AG10803 (cell line): ENCODE measurements around the gene SMPD2.

Experiments
- DNase-seq: peaks from one replicate; pipeline ENCODE4 v3.0.0; 2010; ENCODE audit warnings: low read depth
- H3K4me3 ChIP-seq: 2 replicates; pipeline ENCODE4 v1.5.1; 2011; ENCODE audit warnings: mild to moderate bottlenecking, low read length, control low read depth
- TF ChIP-seq, protein P1 (sequence below): conservative IDR thresholded peaks from 2 replicates; pipeline ENCODE4 v1.5.1; 2011; ENCODE audit warnings: mild to moderate bottlenecking, low read length, control low read depth, inconsistent platforms

The SMPD2 gene

DNA sequence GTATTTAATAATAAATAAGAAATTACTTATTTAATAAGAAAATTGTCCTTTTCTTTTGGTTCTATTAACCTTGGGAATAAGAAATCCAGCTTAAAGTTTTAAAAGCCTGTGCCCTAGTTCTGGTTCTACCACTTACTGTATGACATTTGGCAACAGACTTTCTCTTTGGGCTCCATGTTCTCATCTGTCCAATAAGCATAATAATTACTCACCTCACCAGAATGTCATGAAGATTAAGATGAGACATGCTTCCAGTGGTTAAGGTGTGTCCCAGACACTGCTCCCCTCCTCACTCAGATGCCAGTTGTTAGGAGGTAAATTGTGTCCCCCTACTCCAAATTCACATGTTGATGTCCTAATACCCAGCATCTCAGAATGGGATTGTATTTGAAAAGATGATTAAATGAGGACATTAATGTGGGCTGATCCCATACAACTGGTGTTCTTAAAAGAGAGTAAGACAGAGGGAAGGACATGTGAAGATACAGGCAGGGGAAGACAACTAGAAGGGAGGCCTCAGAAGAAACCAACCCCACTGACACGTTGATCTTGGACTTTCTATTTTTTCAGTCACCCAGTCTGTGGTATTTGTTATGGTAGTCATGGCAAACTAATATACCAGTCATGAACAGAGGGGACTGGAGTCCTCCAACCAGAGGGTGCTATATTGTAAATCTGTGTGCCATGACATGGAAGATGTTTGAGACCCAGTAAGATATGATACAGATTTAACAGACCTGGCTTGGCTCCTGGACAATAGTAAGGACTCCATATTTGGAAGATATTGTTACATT, 21.4 kb downstream of the SMPD2 start:
- TF ChIP-seq, protein P1, sequence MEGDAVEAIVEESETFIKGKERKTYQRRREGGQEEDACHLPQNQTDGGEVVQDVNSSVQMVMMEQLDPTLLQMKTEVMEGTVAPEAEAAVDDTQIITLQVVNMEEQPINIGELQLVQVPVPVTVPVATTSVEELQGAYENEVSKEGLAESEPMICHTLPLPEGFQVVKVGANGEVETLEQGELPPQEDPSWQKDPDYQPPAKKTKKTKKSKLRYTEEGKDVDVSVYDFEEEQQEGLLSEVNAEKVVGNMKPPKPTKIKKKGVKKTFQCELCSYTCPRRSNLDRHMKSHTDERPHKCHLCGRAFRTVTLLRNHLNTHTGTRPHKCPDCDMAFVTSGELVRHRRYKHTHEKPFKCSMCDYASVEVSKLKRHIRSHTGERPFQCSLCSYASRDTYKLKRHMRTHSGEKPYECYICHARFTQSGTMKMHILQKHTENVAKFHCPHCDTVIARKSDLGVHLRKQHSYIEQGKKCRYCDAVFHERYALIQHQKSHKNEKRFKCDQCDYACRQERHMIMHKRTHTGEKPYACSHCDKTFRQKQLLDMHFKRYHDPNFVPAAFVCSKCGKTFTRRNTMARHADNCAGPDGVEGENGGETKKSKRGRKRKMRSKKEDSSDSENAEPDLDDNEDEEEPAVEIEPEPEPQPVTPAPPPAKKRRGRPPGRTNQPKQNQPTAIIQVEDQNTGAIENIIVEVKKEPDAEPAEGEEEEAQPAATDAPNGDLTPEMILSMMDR, result no peak
- DNase-seq, result no peak
- H3K4me3 ChIP-seq, result no peak overlapping the region

DNA sequence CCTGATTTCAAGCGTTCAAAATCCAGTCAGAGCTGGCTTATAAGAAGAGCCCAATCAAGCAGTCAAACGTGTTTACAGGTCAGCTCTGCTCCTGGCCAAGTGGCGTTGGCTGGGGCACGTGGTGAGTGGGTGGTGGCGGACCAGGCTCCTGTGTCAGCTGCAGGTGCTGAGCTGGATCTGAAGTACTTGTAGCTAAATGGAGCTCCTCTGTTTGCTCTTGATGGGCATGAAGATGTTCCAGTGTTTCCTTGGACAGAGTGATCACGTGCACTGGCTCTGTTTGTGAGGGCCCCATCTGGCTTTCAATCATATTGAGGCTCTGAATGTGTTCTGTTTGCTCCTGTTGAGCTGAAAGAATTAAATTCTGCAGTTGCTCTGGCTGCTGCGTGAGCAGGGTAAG, 25.2 kb downstream of the SMPD2 start:
- TF ChIP-seq, protein P1, result no peak
- DNase-seq, result no peak
- no peak overlapping the region for H3K4me3 ChIP-seq

DNA sequence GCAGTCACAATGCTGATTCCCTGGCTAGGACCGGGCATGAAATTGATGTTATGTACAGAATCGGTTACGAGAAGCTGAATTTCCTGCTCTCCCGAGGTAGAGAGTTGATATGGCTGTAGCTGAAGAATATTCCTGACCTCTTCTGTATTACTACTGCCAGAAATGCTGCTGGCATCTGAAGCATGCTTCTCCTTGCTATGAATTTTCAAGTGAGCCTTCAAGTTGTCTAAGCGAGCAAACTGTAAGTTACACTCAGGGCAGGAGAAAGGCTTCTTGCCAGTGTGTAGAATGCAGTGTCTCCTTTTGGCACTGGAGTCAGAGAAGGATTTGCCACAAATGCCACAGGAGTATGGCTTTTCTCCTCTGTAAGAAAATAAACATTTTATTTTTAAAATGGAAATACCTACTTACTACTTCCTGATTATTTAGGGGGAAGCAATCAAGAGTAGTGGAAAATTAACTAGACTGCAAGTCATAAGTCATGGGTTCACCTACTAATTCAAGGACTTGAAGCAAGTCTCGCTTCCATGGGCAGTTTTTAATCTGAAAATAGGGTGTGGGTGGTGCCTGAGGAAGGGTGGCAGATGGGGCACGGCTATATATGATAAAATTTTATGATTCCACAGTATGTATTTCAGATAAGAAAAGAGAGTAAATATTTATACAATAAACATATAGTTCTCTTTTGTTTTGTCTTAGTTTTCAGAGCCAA, 25.8 kb downstream of the SMPD2 start:
- TF ChIP-seq, protein P1, result no peak
- no peak overlapping the region for H3K4me3 ChIP-seq
- no peak for DNase-seq

DNA sequence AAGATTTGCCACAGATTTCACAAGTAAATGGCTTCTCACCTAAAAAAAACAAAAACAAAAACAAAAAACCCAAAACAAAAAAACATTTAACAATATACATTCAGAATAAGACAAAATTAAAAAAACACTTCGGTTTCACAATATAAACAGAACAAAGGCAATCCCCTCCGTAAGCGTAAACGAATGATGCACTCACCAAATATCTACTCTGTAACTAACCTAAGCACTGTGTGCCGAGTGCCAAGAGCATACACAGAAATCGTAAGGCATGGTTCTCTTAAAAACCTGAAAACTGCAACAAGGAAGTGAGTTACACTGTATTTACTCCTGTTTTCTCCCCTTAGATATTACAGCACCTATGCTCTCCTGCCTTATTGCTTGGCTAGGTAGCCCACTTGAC, 27.2 kb downstream of the SMPD2 start:
- TF ChIP-seq, protein P1, result no peak
- no peak overlapping the region for H3K4me3 ChIP-seq
- DNase-seq, result no peak

DNA sequence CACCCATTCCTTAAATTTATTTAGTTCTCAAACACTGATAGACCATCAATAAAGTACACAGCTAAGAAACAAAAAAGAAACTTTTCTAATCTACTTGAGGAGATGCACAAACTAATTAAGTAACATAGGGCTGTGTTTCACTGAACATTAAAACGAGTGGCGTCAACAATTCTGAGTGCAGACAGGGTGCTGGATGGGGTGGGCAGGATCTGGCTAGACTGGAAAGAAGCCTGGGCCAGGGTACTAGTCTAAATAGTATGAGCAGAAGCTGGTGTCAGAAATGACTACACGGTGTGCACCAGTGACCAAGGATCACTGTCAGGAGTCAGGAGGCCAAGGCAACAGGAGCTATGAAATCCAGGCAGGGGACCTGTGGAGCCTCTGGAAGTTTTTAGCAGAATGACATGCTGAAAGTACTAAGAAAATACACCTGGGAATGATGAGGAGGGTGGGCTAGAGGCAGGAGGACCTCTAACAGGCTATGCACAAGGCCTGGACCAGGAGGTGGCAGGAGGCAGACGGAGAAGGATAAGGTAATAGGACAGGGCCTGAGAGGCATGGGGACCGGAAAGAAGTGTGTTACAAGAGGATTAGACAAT, 29.2 kb downstream of the SMPD2 start:
- no peak overlapping the region for H3K4me3 ChIP-seq
- DNase-seq, result no peak
- TF ChIP-seq, protein P1, result no peak

DNA sequence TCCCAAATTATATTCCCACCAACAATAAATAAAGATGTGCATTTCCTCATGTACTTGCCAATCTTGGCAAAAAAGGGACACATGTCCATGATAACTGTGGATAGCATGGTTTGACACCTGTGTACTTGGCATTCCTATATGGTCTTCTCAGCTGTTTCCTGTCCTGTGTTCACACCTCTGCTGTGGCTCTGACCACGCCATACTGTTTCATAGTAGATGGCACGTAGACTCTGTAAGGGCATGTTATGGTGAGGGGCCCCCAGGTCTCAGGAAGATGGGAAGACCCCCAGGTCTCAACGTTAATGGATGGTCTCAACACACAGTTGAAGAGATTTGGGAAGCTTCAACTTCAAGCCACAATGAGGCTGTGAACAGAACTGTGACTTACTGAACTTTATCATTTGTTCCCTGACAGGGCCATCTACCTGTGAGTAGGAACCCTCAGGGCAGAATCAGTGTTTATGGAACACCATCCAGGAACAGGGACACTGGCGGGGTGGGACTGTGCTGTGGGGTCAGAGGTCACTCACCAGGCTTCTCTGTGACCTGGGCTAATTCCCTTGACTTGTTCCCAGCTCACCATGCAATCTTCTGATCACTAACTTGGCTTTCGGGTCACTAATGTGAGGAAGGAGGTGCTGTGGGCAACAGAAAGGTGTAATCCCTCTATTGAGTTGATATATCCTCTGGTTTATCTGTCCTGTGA, 30.7 kb downstream of the SMPD2 start:
- TF ChIP-seq, protein P1, result no peak
- no peak for DNase-seq
- no peak overlapping the region for H3K4me3 ChIP-seq
